ENCODE data around the gene AARS2.

Gene AARS2

DNA sequence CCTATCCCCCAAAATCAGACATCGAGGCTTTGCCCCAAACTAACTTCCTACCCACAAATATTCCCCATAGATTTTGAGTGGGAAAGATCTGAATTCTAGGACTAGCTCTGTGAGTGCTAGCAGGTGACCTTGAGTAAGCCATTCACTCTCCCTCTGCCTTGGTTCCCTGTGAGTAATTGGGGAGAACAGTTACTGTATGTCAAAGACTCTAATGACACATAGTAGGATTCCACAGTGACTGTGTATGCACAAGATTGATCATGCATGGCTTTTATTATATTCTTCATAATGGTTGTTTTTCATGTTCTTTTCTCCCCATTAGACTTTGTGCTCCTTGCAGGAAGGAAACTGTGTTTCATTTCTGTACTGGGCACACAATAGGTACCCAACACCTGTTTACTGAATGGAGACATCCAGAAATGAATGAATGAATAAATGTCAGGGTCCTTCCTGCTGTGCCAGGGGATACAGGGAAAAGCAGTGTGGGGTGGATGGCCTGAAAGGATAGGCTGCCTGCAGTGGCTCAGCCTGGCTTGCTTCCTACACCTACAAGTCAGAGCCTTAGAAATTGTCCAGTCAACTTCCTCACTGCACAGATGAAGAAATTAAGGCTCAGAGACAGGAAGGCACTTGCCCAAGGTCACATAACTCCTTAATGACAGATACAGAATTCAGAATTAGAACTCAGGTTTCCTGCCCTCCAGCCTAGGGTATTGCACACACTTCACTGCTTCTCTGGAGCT lies 43.8 kb downstream of the AARS2 start:
- DNase-seq = no peak
- in situ Hi-C loops (cut with HindIII; ENCODE audit: low pct_ligation_motif_present, low pct_unique_long_range_greater_than_20kb, low sequenced_read_pairs) = no loop called here

GRCh38 chr6:44268095-44268628 lies 45.0 kb downstream of the AARS2 start:
- peak; percentile 50 for DNase-seq
- in situ Hi-C loops (cut with HindIII; ENCODE audit: low pct_ligation_motif_present, low pct_unique_long_range_greater_than_20kb, low sequenced_read_pairs) = no loop called here

GRCh38 chr6:44267252-44267651 lies 45.9 kb downstream of the AARS2 start:
- in situ Hi-C loops (cut with HindIII; ENCODE audit: low pct_ligation_motif_present, low pct_unique_long_range_greater_than_20kb, low sequenced_read_pairs) = no loop called here
- no peak for DNase-seq

GRCh38 chr6:44266347-44266746 lies 46.8 kb downstream of the AARS2 start:
- no peak for DNase-seq
- in situ Hi-C loops (cut with HindIII; ENCODE audit: low pct_ligation_motif_present, low pct_unique_long_range_greater_than_20kb, low sequenced_read_pairs) = no loop called here

DNA sequence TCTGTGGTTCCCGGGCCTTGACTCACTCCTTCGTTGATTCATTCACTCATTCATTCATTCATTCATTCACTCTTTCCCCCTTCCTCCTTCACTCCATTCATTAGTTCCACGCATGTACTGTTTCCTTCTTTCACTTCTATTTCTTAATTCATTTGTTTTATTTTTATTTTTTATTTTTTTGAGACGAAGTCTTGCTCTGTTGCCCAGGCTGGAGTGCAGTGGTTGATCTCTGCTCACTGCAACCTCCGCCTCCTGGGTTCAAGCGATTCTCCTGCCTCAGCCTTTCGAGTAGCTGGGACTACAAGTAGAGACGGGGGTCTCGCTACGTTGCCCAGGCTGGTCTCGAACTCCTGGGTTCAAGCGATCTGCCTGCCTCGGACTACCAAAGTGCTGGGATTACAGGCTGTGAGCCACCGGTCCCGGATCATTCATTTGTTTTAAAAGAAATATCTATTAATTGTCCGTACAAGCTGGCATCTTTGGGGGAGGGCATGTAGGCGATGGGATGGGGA lies 47.4 kb downstream of the AARS2 start:
- in situ Hi-C loops (cut with HindIII; ENCODE audit: low pct_ligation_motif_present, low pct_unique_long_range_greater_than_20kb, low sequenced_read_pairs) = no loop called here
- no peak for DNase-seq

- in situ Hi-C loops (cut with HindIII; ENCODE audit: low pct_ligation_motif_present, low pct_unique_long_range_greater_than_20kb, low sequenced_read_pairs) = no loop called here
- peak; percentile 88 for DNase-seq
Observed at GRCh38 chr6:44265007-44265721, 48.0 kb downstream of the AARS2 start, which contains the start of gene NFKBIE. Gene NFKBIE (minus strand): TSS chr6:44265551. CDS start chr6:44265346, 205 bp downstream.

DNA sequence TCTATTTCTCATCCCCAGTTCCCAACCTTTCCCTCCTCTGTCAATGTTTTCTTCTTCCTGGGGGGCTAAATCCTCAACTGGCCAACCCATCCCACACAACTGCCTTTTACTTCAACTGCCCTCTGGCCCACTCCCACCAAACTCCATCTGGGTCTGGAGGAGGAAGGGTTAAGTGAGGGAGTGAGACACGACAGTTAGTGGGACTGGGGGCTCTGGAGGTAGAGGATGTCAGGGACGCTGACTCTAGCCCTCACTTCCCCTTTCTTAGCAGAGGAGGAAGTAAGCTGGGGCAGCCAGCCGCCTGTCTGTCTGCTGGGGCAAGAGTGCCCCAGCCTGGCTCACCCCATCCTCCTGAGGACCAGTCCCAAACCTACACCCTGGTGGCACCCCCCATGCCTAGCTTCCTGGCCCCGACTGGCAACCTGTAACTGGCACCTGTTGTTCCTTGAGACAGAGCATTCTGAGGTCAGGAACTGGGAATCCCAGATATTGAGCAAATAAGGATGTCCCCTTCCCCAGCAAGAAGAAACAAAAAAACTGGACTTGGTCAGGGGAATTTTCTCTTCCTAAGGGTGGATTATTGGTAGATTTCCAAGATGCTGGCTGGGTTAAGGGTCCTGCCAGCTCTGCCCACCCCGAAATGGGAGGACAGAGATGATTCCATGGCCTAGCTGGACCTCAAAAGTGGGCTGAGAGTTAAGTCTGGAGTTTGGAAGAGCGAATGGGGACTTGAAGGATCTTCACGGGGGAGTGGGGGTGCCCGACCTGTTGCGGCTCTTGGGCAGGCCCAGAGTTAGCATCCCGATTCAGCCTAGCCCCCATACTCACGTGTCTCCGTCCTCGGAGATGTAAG lies 48.8 kb downstream of the AARS2 start:
- DNase-seq = no peak
- in situ Hi-C loops (cut with HindIII; ENCODE audit: low pct_ligation_motif_present, low pct_unique_long_range_greater_than_20kb, low sequenced_read_pairs) = no loop called here

- peak; percentile 35 for DNase-seq
- in situ Hi-C loops (cut with HindIII; ENCODE audit: low pct_ligation_motif_present, low pct_unique_long_range_greater_than_20kb, low sequenced_read_pairs) = no loop called here
Observed at GRCh38 chr6:44263354-44264100, 49.6 kb downstream of the AARS2 start.

GRCh38 chr6:44262467-44263353 lies 50.4 kb downstream of the AARS2 start:
- no peak for DNase-seq
- in situ Hi-C loops (cut with HindIII; ENCODE audit: low pct_ligation_motif_present, low pct_unique_long_range_greater_than_20kb, low sequenced_read_pairs) = no loop called here

- DNase-seq = no peak
- in situ Hi-C loops (cut with HindIII; ENCODE audit: low pct_ligation_motif_present, low pct_unique_long_range_greater_than_20kb, low sequenced_read_pairs) = no loop called here
Observed at GRCh38 chr6:44261581-44261980, 51.6 kb downstream of the AARS2 start.

DNA sequence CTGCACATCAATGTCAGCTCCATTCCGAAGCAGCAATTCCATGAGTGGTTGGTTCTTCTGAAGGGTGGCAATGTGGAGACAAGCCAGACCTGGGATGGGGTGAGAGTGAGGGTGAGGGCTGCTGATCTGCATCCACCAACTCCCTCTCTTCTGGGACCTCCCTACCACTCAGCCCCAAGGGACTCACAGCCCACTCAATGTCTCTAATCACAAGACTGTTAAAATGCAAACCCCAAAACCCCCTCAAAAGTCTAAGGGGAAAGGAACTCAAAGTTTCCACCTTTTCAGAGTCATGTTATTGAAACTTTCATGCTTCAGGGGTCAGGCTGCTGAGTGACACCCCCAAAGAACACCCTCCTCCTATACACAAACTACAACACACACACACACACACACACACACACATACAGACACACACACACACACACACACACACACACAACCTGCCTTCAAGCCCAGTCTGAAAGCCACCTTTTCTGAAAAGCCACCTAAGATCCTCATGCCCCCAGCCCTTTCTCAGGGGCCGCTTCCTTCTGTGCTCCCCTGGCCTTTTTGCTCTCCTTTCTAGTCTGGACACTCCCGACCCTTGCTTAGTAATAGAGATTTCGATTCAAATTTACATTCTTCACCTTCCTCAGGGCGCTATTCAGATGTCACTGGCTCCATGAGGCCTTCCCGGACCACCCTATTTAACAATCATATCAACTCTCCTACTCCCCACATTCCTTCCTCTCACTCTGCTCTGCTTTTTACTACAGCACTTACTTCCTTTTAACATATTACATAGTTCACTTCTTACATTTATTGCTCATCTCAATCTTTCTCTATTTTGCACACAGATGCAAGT lies 52.5 kb downstream of the AARS2 start:
- in situ Hi-C loops (cut with HindIII; ENCODE audit: low pct_ligation_motif_present, low pct_unique_long_range_greater_than_20kb, low sequenced_read_pairs) = no loop called here
- DNase-seq = no peak

DNA sequence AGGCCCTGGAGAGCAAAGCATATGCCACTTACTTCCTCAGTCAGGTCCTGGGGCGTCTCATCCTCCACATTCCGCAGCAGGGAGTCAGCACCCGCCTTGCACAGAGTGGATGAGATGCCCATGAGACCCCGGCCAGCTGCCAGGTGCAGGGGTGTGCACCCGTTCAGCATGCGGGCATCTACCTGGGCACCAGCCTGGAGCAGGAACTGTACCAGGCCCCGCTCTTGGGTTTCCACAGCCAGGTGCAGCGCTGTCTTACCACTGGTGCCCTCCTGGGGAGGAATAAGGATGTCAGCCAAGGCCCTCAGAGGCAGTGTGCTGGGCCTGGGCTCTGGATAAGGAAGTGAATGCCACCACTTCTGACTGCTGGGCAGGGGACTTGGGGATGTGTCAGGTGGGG lies 53.1 kb downstream of the AARS2 start:
- in situ Hi-C loops (cut with HindIII; ENCODE audit: low pct_ligation_motif_present, low pct_unique_long_range_greater_than_20kb, low sequenced_read_pairs) = no loop called here
- no peak for DNase-seq

DNA sequence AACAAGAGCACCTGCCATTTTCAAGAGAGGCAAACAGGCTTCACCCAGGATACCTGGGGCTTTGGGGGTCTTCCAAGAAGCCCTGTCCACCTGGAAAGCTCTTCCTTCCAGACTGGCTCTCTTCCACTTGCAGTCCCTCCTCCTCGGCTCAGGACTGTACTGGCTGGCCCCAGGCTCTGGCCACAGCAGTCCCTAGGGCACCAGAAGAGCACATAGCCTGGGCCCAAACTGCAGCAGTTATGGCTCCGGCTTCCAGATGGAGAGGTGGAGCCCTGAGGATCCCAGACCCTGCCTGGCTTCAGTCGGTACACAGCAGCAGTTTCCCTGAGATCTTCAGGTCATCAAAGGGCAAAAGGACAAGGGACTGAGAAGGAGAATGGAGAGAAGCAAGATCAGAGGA lies 54.2 kb downstream of the AARS2 start:
- in situ Hi-C loops (cut with HindIII; ENCODE audit: low pct_ligation_motif_present, low pct_unique_long_range_greater_than_20kb, low sequenced_read_pairs) = no loop called here
- DNase-seq = no peak

GRCh38 chr6:44258325-44258863 lies 54.8 kb downstream of the AARS2 start:
- in situ Hi-C loops (cut with HindIII; ENCODE audit: low pct_ligation_motif_present, low pct_unique_long_range_greater_than_20kb, low sequenced_read_pairs) = no loop called here

DNA sequence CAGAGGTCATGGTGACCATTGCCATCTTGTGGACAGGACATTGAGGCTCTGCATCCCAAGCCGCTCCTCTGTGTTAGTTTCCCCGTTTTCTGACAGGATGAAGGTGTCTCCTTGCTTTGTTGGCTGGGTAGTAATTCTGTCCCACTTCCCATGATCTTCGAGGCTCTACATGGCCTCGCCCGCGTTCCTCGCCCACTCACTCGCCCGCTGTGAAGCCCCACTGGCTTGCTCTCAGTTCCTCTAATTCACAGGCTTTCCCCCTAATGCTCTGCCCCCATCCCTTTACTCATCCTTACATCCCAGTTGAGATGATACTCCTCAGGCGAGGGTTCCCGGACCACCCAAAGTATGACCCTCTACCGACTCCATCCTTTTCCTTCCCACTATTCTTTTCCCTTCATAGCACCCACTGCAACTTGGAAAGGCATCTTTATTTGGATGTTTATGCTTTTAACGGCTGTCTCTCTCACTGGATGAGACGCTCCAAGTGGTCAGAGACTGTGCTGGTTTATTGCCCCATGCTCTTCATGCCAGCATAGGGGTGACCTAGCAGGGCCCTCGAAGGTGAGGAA lies 55.3 kb downstream of the AARS2 start:
- no peak for DNase-seq
- in situ Hi-C loops (cut with HindIII; ENCODE audit: low pct_ligation_motif_present, low pct_unique_long_range_greater_than_20kb, low sequenced_read_pairs) = no loop called here

More at GRCh38 chr6:44258325-44258863, 54.8 kb downstream of the AARS2 start:
- DNase-seq = no peak

Data from ACHN (cell line).